NCI-H524 treated with DMSO at 0.1 percent for 48 hours (cell line): Measurements from ENCODE around the gene ACSL4.
A peak's percentile ranks its signal among the peaks of the same experiment; 100 is the strongest.

Experiments used
- DNase-seq: peaks from one replicate; lab custom pipeline; 2025; lab: John Stamatoyannopoulos, UW

The ACSL4 gene

DNA sequence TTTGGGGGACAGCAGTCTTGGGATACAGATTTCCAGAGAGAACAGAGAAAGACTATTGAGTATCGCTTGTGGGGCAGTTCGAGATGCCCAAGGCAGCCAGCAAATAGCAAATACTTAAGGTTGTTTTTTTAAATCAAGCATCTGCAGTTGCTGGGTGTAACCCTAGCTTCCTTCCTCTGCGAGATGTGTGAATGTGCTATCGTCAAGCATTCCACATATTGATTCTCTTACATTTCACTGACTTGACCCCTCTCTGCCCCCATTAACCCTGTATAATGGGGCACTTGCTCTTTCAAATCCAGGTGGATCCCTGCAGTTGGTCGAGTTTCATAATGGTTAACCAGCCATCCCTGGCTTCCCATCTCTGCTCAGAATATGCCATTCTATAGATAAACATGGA lies 131.6 kb downstream of the ACSL4 start:
- DNase-seq, result no peak

DNA sequence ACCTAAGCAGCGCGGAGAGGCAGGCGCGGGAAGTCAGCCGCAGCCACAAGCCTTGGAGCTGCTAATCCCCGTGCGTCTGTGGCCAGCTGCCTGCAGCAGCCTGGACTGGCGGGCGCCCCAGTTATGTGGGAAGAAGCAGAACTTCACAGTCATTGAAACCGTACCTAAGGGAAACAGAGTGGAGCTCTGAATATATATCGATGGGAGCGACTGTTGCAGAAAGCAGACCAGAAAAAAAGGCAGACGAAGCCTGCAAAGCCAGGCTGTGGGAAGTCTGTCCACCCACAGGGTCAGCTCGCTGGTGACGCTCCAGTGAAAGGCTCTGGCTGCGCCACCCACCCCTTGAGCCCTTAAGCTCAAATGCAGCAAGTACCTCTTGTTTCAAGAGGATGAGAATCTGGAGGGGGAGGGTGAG lies 132.8 kb downstream of the ACSL4 start:
- DNase-seq, result peak; percentile 79

DNA sequence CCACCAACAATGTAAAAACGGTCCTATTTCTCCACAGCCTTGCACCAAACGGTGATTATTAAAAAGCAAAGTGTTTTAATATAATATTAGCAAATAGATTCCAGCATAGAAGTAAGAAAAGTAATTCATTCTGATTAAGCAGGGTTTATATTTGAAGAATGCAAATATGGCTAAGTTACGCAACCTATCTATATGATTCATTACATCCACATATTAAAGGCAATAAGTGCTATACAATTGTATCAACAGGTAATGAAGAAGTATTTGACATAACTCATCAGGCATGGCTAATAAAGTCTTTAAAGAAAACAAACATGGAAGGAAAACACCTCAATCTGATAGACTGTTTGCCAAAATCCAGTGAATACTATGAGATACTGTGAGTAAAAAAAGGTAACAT lies 137.0 kb downstream of the ACSL4 start:
- no peak for DNase-seq
